T-helper 1 cell (primary cell): ENCODE measurements around the gene THOC5.
"Not testable (repeated sequence)": the region's sequence is repeated elsewhere in the genome, so short reads cannot be mapped to it uniquely, and the experiment has no call there.

ENCODE experiments used
- DNase-seq, 5 donors: peaks; one replicate each; pipeline ENCODE4 v3.0.0-alpha.2; 2012 to 2020

The THOC5 gene

GRCh38 chr22:29503811-29504372 lies 49.7 kb downstream of the THOC5 start:
- DNase-seq: no peak

GRCh38 chr22:29499852-29500251 lies 53.7 kb downstream of the THOC5 start:
- DNase-seq: no peak

GRCh38 chr22:29493636-29494035 lies 59.9 kb downstream of the THOC5 start:
- DNase-seq: no peak

GRCh38 chr22:29491012-29491411 lies 62.5 kb downstream of the THOC5 start:
- DNase-seq: no peak

GRCh38 chr22:29489127-29489780 lies 64.3 kb downstream of the THOC5 start:
- not testable (repeated sequence) for DNase-seq

GRCh38 chr22:29487426-29487986 lies 66.1 kb downstream of the THOC5 start:
- DNase-seq: no peak

GRCh38 chr22:29485448-29485847 lies 68.1 kb downstream of the THOC5 start:
- DNase-seq: no peak

- no peak for DNase-seq
These were observed 68.9 kb downstream of the THOC5 start for GRCh38 chr22:29484642-29485041.

GRCh38 chr22:29483254-29483653 lies 70.3 kb downstream of the THOC5 start:
- DNase-seq: no peak

- no peak for DNase-seq
These were observed 70.8 kb downstream of the THOC5 start for GRCh38 chr22:29482726-29483125.

GRCh38 chr22:29482253-29482652 lies 71.3 kb downstream of the THOC5 start:
- DNase-seq: no peak

GRCh38 chr22:29481265-29482000 lies 72.1 kb downstream of the THOC5 start:
- DNase-seq: no peak

GRCh38 chr22:29480512-29481264 lies 72.9 kb downstream of the THOC5 start:
- DNase-seq: peak in 2 of 5 donors; percentile 23 to 76

- no peak for DNase-seq
These were observed 73.4 kb downstream of the THOC5 start for GRCh38 chr22:29480262-29480511.

- DNase-seq: no peak
These were observed 73.9 kb downstream of the THOC5 start, which contains the start of gene NEFH for GRCh38 chr22:29479417-29480261. Gene NEFH, plus strand, starts transcription at chr22:29480218. Its CDS starts 45 bp downstream, at chr22:29480263.

GRCh38 chr22:29478326-29479276 lies 75.0 kb downstream of the THOC5 start:
- DNase-seq: peak in 1 of 5 donors; percentile 8

- no peak for DNase-seq
These were observed 75.7 kb downstream of the THOC5 start for GRCh38 chr22:29477723-29478318.

GRCh38 chr22:29476116-29476515 lies 77.4 kb downstream of the THOC5 start:
- no peak for DNase-seq

- DNase-seq: no peak
These were observed 78.0 kb downstream of the THOC5 start for GRCh38 chr22:29475550-29475949.

- no peak for DNase-seq
These were observed 80.6 kb downstream of the THOC5 start for GRCh38 chr22:29473001-29473400.
